IPS-NIHi7 (cell line): ENCODE data around the gene EPHB2.
"Not testable (repeated sequence)": the region's sequence is repeated elsewhere in the genome, so short reads cannot be mapped to it uniquely, and the experiment has no call there.

Experiments
- DNase-seq: peaks from one replicate; pipeline ENCODE4 v3.0.0; 2012; ENCODE audit warnings: mixed read lengths; ENCODE audit errors: extremely low spot score

EPHB2 gene

DNA sequence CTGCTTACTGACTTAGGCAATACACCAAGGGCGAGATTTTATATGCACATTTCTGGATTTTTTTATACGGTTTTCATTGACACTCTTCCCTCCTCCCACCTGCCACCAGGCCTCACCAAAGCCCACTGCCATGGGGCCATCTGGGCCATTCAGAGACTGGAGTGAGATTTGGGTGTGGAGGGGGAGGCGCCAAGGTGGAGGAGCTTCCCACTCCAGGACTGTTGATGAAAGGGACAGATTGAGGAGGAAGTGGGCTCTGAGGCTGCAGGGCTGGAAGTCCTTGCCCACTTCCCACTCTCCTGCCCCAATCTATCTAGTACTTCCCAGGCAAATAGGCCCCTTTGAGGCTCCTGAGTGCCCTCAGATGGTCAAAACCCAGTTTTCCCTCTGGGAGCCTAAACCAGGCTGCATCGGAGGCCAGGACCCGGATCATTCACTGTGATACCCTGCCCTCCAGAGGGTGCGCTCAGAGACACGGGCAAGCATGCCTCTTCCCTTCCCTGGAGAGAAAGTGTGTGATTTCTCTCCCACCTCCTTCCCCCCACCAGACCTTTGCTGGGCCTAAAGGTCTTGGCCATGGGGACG, 204.1 kb downstream of the EPHB2 start:
- peak; percentile 60 for DNase-seq

DNA sequence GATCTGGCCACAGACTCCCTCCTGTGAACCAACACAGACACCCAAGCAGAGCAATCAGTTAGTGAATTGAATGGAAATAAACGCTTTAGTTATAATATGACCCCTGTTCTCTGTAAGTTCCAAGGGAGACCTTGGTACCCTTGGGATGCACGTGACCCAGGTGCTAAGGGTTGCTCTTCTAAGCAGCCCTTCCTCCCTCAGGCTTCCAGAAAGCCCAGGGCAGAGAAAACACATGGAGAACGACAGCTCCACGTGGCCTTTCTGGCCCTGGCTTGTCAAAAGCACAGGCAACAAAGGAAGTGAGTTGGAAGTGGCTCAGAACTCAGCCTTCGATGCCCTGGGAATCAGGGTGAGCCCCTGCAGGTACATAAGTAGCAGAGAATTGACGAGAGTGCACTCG, 204.6 kb downstream of the EPHB2 start:
- no peak for DNase-seq

DNA sequence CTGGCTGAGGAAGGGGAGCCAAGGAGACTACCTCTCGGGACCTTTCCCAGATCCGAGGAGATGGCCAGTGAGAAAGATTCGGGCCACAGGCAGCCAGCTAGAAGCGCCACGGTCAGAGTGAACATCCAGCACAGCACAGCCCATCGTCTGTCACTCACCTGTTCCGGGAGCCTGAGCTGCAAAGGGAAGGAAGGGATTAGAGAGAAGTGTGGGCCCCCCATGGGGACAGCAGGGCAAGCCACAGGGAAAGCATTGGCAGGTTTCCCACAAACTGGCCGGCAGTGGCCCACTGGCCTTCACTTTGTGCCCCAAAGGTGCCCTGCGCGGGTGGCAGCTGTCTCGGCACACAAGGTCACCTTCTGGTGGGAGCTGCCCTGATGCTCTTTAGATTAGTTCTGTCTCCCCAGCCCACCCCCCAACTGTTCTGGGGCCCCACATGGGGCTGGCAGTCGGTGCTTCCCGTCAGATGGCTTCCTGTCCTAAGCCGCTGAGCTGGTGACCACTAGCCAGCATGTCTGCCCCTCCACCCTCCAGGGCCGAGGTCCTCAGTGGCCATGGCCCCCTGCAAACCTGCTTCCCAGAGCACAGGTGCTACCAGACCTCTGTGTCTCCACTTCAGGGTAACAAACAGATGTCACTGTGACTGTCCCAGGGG, 205.3 kb downstream of the EPHB2 start:
- no peak for DNase-seq

DNA sequence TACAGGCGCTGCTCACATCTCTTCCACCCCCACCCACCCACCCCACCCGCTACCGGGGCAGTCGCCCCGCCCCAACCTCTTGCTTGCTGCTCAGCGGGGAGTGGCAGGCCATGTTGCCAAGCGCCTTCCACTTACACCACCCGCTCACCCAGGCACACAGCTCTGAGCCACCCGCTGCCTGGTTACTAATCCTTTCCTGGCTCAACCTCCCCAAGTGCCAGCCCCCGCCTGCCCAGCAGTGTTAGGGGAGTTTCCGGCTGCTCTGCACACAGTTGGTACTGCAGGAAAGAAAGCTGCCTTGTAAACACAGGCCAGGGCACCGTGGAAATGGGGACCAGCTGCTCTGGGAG, 205.8 kb downstream of the EPHB2 start:
- no peak for DNase-seq

DNA sequence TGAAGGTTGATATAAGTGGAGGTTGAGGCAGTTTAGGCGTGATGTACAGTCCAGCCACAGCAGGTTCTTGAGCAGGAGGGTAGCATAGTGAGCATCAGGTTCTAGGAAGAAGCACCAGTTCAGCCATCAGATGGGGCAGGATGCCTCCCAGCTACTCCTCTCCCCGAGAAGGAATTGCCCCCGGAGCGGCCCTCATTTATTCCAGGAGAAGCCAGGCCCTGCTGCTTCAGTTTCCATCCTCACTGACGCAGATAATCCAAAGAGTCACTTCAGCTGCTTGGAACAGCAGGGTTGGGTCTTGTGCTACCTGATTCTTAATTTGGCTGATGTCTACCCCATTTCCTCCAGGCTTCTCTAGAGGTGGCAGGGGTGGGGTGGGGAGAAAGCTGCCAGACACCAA, 207.3 kb downstream of the EPHB2 start:
- no peak for DNase-seq

DNA sequence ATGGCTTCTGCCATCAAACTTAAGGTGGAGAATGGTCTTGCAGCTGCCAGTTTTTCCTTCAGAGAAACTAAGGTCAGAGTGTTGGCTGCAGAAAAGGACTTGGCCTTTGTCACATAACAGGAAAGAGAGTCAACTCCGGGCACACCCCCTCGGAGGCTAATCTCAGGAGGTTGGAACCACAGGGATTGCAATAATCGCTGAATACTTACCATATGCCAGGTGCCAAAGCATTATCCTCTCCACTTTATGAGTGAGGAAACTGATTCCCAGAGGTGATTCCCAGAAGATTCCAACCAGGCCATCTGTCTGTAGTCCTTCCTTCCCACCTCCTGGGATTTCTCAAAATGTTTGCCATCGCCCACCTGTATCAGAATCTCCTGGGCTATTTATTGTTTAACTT, 208.0 kb downstream of the EPHB2 start:
- DNase-seq, result no peak

DNA sequence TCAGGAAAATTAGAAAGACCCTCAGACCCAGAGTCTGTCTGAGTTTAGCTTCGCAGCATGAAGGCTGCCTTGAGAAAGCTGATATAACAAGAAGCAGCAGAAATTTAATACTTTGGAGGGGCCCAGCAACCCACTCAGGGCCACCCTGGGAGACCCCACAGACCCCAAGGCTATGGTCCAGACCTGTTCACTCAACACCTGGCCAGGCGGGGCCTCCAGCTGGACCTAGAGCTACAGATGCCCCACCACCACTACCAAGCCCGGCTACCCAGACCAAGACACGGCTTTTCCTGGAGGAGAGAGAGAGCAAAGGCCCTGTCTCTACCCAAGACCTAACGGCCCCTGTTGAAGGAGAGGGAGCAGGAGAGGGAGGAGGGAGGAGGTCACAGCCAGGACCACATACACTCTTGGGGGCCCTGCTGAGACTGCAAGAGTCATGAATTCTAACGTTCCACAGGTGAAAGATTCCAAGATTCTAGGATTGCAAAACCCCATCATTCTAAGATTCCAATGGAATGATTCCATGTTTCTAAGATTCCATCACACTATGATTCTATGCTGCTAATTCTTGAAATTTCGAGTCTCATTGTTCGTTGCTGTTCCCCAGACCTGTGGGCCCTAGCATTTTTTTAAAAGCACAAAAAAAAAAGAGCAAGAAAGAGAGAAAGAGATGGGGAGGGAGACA, 208.8 kb downstream of the EPHB2 start:
- no peak for DNase-seq

DNA sequence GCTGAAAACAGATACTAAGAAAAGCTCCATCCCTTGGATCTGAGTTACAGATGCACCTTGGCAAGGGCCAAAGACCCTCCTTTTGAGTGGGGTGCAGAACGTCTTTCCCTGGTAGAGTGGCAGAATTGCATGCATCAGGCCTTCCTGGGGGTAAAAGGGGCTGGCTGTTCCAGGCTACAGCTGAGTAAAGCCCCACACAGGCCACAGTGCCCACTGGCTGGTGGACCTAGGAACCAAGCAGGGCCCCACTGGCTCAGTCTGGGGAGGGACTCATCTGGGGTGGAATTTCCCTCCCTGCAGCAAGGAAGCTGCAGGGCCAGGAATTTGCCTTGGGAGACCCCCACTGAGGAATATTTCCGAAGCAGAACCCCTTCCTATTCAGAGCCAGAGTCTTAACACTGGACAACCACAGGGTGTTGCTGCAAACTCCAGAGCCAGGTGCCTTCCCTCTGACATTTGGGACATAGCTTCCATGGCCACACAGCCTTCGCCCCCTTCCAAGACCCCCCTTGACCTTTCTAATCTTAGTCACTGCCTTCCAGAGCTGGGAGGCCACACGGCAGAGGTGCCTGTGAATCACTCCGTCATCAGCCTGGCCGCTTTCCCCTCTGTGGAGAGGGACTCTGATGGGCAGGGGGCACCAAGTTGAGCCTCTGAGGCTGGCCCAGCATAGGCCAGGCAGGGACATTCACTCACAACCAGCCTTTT, 209.5 kb downstream of the EPHB2 start:
- no peak for DNase-seq

DNA sequence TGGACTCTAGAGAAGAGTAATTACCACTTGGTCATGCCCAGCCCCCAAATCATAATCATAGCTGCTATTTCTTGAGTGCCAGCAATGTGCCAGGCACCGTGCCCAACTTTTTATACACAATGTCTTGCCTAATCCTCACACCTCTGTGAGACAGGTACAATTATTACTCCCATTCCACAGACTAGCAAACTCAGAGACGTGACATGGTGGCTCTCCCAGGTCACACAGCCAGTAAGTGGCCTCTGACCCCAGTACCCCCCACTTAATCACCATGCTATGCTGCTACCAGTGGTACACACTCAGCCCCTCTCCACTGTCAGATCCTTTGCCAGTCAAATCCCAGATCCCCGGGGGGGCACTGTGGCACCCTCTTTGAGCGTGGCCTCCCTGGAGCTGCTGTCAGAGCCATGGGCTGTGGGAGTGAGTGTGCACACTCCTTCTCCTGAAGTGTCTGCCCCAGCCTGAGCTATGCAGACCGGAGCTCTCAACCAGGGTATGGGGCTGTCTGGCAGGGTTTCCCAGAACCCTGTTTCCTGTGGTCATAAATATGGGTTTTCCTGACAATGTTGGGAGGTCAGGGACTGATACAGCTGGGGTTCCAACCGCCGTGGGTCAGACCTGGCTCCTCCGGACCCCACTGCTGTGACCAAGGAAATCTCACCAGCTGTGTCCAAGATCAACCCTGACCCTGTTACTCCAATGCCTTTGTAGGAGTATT, 210.3 kb downstream of the EPHB2 start:
- DNase-seq, result no peak

DNA sequence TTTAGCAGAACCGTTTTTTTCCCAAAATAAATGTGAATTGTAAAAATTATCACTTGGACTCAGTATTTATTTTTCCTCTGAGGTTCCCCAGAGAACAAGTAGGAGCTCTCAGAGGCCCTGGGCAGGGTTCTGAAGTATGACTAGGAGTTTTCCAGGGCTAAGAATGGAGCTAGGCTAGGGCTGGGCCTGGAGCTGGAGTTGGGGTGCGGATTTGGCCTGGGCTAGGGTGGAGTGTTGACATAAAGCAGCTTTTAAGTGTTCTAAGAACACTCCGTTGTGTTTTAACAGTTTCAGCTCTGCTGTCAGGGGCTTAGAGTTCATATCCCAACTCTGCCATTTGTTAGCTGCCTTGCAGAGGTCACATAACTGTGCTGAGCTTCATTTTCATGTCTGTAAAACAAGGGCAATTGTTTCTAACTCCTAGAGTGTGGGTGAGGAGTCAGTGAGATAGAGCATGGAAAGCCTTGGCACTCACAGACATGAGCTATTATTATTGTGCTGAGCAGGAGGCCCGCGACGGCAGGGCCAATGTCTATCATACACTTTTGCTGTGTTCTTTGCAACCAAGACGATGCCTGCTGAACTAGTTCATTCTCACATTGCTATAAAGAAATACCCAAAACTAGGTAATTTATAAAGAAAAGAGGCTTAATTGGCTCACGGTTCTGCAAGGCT, 210.9 kb downstream of the EPHB2 start:
- no peak for DNase-seq

DNA sequence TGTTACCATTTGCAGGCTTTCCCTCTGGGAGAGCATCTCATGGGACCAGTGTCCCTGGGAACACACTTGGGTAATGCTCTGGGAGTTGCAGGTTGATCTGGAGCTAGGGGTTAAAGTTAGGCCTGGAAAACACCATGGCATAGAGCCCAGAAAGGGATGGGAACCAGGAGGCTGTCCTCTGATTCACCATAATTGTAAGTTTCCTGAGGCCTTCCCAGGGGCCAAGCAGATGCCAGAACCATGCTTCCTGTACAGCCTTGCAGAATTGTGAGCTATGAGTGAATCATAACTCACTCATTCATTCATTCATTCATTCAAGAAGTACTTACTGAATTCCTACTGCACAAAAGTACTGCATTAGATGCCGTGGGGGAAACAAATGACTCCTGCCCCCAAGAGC, 212.0 kb downstream of the EPHB2 start:
- DNase-seq, result no peak

DNA sequence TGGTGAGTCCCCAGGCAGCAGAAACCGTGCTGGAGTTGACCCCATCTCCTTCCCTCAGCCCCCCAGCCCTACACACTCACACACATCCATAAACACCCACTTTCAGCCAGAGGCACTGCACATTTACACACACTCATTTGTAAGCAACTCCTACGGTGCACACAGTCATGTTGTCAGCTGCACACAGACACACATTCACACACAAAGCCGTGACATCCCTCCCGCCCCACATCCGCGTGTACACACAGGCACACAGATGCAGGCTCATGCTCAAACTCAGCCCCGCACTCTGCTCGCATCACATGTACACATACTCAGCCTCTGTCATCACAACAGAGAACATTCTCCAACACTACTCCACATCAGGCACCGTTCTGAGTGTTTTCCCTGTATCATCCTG, 214.5 kb downstream of the EPHB2 start:
- DNase-seq, result no peak

DNA sequence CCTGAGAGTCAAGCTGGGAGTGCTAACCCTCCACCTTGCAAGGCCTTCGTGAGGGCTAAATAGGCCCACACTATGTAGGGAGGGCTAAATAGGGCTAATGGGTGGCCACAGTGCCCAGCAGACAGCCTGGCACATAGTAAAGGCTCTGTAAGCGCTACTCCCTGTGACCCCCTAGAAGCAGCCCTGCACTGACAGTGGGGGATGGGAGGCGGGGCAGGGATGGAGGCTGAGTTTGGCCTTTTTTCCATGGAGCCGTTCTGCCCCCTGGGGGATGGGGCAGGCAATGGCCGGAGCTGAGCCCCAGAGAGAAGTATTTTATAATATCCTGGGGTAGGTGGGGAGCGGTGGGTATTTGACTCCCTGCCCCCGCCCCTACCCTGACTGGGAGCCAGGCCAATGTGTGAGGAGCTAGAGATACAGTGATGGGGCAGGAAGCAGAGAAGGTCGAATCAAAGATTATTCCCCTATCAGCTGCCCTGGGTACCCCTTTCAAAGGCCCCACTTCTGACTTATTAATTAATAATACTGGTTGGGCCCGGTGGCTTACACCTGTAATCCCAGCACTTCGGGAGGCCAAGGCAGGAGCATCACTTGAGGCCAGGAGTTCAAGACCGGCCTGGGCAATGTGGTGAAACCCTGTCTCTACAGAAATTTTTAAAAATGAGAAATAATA, 219.7 kb downstream of the EPHB2 start:
- DNase-seq, result peak; percentile 98

DNA sequence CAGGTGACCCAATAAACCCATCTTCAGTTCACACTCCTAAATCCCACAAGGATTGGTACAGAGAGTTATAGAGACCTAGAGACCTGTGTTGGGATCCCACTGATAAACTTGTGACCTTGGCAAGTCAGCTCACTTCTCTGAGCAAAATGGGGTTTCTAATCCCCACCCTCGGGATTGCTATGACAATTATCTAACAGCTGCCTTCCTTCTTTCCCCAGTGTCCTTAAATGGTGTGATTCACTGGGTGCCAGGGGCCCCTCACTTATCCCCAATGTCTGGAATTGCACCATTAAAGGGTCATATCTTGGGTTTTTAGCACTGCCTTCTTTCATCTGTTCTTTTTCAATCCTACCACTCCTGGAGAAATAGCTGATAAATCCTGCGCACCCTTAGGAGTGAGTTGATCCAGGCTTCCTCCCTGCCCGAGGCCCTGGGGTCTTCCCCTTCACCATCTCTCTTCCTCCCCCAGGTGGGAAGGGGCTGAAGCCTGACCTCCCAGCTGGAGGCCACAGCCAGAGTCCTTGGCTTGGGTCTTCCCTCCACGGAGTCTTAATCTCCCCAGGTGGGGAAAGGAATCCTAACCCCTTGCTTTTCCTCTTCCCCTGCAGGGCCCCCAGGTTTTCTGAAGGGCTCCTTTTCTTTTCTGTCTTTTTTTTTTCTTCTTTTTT, 222.3 kb downstream of the EPHB2 start:
- peak; percentile 7 for DNase-seq

DNA sequence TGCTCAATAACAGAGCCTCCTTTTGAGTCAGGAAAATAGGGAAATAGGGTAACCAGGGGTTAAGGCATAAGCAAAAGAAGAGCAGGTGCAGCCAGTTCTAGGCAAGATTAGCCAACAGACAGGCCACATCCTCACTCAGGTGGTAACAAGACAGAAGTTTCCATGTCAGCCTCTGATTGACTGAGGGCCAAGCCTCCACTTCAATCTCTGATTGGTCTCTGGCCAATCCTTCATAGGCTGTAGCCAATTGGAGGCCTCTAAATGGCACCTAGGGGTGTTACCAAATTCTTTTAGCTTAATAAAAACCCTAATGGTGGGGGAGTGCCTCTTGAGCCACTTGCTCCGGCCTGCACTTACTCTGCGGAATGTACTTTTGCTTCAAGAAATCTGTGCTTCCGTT, 224.8 kb downstream of the EPHB2 start:
- DNase-seq, result no peak

DNA sequence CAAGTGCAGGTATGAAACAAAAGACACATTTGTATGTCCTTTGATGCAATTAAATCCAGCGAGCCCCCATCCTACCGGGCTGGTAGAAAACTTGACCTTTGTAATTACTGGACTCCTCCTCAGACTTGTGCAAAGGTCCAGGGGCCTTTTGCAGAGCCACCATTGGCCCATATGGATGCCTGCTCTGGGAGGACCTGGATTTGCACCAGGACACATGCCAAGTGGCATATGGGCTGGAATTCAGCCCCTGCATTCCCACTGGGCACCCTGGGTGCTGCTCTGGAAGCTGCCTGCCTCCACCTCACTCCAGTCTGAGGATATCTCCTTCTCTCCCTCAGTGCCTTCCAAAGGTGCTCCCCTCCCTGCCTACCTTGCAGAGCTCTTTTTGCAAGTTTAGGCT, 226.0 kb downstream of the EPHB2 start:
- no peak for DNase-seq

DNA sequence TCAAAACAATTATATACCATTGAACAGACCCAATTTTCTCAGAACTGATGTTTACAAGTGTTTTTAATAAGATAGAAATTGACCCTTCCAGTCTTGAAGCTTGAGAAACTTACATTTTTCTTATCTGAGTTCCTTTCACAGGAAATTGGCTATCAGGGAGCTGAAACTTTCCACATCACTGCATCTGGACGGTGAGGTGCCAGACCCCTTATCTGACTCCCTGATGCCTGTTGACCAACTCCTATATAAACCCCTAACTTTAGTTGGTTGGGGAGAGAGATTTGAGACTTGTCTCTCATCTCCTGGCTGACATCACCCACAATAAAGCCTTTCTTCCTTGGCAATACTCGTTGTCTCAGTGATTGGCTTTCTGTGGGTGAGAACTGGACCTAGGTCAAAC, 230.6 kb downstream of the EPHB2 start:
- no peak for DNase-seq

DNA sequence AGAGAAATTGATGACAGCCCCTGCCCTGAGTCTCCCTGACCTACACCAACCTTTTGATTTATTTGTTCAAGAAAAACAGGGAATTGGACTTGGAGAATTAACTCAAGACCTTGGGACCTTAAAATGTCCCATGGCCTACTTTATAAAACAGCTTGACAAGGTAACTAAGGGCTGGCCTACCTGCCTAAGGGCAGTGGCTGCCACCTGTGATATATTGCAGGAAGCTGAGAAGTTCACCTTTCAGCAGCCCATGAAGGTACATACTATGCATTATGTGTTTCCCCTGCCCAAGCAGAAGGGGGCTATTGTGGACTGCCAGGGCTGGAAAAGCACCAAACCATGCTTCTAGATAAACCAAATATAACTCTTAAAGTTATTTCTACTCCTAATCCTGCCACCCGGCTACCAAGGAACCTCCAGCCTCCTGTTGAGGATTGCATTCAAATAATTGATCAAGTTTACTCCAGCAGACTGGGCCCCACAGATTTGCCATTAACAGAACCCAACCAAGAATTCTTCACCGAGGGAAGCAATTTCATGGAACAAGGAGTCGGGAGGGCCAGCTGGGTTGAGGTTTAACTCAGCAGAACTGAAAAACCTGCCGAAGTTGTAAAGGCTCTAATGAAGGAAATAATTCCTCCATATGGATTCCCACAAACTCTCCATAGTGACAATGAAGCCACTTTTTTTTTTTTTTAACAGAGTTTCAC, 233.9 kb downstream of the EPHB2 start:
- DNase-seq, result no peak

DNA sequence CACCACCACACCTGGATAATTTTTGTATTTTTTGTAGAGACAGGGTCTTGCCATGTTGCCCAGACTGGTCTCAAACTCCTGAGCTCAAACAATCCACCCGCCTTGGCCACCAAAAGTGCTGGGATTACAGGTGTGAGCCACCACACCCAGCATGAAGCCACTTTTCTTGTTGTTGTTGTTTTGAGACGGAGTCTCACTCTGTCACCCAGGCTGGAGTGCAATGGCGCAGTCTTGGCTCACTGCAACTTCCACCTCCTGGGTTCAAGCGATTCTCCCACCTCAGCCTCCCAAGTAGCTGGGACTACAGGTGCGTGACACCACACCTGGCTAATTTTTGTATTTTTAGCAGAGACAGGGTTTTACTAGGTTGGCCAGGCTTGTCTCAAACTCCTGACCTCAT, 234.5 kb downstream of the EPHB2 start:
- not testable (repeated sequence) for DNase-seq

DNA sequence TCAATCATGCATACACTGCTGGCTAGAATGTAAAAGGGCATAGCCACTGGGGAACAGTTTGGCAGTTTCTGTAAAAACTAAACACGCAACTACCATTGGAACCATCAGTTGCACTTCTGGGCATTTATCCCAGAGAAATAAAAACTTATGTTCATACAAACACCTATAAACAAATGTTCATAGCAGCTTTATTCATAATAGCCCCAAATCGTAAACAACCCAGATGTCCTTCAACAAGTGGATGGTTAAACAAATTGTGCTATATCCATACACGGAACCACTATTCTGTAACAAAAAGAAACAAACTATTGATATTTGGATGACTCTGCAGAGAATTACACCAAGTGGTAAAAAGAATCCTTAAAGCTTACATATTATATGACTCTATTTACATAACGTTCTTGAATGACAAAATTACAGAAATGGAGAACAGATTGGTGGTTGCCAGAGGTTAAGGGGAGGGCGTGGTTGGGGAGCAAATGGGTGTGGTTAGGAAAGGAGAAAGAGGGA, 239.2 kb downstream of the EPHB2 start:
- no peak for DNase-seq
